ENCODE data around the gene OR51I2.

DNA sequence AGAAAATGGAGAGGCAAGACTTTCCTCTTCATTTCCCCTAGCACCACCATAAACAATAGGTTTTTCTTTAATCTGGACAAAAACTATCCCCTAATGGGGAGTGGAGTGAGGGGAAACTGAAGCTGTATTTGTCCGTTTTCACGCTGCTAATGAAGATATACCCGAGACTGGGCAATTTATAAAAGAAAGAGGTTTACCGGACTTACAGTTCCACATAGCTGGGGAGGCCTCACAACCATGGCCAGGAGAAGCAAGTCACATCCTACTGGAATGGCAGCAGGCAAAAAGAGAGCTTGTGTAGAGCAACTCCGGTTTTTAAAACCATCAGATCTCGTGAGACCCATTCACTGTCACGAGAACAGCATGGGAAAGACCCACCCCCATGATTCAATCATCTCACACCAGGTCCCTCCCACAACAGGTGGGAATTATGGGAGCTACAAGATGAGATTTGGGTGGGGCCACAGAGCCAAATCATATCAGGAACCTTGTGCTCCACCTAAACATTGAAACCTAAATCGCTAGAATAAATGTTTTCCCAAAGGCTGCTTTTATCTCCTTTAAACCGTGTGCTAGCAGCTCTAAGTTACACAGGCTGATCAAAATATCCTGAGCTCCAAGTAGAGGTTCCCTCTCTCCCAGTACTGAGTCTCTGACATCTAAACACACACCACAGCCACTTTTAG, 56.4 kb downstream of the OR51I2 start:
- TF ChIP-seq CTCF (tag by site-specific recombination; IDR thresholded peaks at IDR 0.05) (no peak), REST (tag by site-specific recombination; IDR thresholded peaks at IDR 0.05) (no peak), TCF7L2 (IDR thresholded peaks at IDR 0.05; ENCODE audit: borderline replicate concordance, low read depth, low read length) (no peak), ZNF302 (tag by site-specific recombination; IDR thresholded peaks at IDR 0.05; ENCODE audit: low read depth) (no peak), ZNF621 (tag by site-specific recombination; IDR thresholded peaks at IDR 0.05) (no peak), KLF16 (tag by site-specific recombination; IDR thresholded peaks at IDR 0.05) (no peak), KLF17 (tag by site-specific recombination; IDR thresholded peaks at IDR 0.05) (no peak), ZNF580 (tag by site-specific recombination; IDR thresholded peaks at IDR 0.05) (no peak), BCL11A (tag by site-specific recombination; IDR thresholded peaks at IDR 0.05; ENCODE audit: low read depth) (no peak)

All from HEK293 (cell line).